WTC11 (cell line): ENCODE measurements around the gene RCOR3. TPM values are rescaled to one million over a fixed set of nuclear protein-coding genes. Genes with fewer than 3 reads are reported as not detected.
A peak's percentile ranks its signal among the peaks of the same experiment; 100 is the strongest.

ENCODE experiments used
- ATF1 ChIP-seq: sonication (generic); formaldehyde crosslinking; IDR thresholded peaks from 2 replicates; pipeline ENCODE4 v1.8.1; 2023; ENCODE audit warnings: mild to moderate bottlenecking, moderate library complexity, missing genetic modification reagents
- ELF4 ChIP-seq: sonication (generic); formaldehyde crosslinking; IDR thresholded peaks from 2 replicates; pipeline ENCODE4 v1.8.1; 2022; ENCODE audit warnings: low read depth, mild to moderate bottlenecking, moderate library complexity, missing genetic modification reagents
- EMX1 ChIP-seq: fragments of 250-450 bp; sonication (Bioruptor Pico); IDR thresholded peaks from 2 replicates; pipeline ENCODE4 v1.8.0; 2021; ENCODE audit warnings: mild to moderate bottlenecking
- FOXP4 ChIP-seq: sonication (generic); formaldehyde crosslinking; IDR thresholded peaks from 2 replicates; pipeline ENCODE4 v1.8.0; 2022; ENCODE audit warnings: mild to moderate bottlenecking, missing genetic modification reagents
- HMGA2 ChIP-seq: fragments of 250-450 bp; sonication (Bioruptor Pico); IDR thresholded peaks from 2 replicates; pipeline ENCODE4 v1.4.0; 2021; ENCODE audit warnings: mild to moderate bottlenecking, moderate library complexity
- IRF2 ChIP-seq: sonication (generic); formaldehyde crosslinking; IDR thresholded peaks from 2 replicates; pipeline ENCODE4 v1.8.0; 2022; ENCODE audit warnings: low read depth, missing genetic modification reagents, borderline replicate concordance
- JUN ChIP-seq: sonication (generic); formaldehyde crosslinking; IDR thresholded peaks from 2 replicates; pipeline ENCODE4 v1.8.0; 2023; ENCODE audit warnings: mild to moderate bottlenecking, missing genetic modification reagents
- KAT7 ChIP-seq: sonication (generic); formaldehyde crosslinking; IDR thresholded peaks from 2 replicates; pipeline ENCODE4 v1.8.1; 2023; ENCODE audit warnings: missing genetic modification reagents, mild to moderate bottlenecking, borderline replicate concordance
- MXD4 ChIP-seq: fragments of 250-450 bp; sonication (Bioruptor Pico); IDR thresholded peaks from 2 replicates; pipeline ENCODE4 v1.8.0; 2021; ENCODE audit warnings: mild to moderate bottlenecking, moderate library complexity, borderline replicate concordance
- MYBL2 ChIP-seq: sonication (generic); formaldehyde crosslinking; IDR thresholded peaks from 2 replicates; pipeline ENCODE4 v1.8.1; 2023; ENCODE audit warnings: mild to moderate bottlenecking, moderate library complexity, missing genetic modification reagents
- NR2C2 ChIP-seq: sonication (generic); formaldehyde crosslinking; IDR thresholded peaks from 2 replicates; pipeline ENCODE4 v1.8.0; 2022; ENCODE audit warnings: mild to moderate bottlenecking, missing genetic modification reagents
- OVOL2 ChIP-seq: fragments of 250-450 bp; sonication (Bioruptor Pico); IDR thresholded peaks from 2 replicates; pipeline ENCODE4 v1.9.0; 2021; ENCODE audit warnings: mild to moderate bottlenecking, borderline replicate concordance
- PRDM15 ChIP-seq: sonication (generic); formaldehyde crosslinking; IDR thresholded peaks from 2 replicates; pipeline ENCODE4 v1.8.0; 2022; ENCODE audit warnings: missing genetic modification reagents
- RELA ChIP-seq: sonication (generic); formaldehyde crosslinking; IDR thresholded peaks from 2 replicates; pipeline ENCODE4 v1.8.1; 2022; ENCODE audit warnings: missing genetic modification reagents, mild to moderate bottlenecking, borderline replicate concordance
- SMAD3 ChIP-seq: sonication (generic); formaldehyde crosslinking; IDR thresholded peaks from 2 replicates; pipeline ENCODE4 v1.8.0; 2022; ENCODE audit warnings: missing genetic modification reagents, mild to moderate bottlenecking, borderline replicate concordance
- TEAD4 ChIP-seq: sonication (generic); formaldehyde crosslinking; IDR thresholded peaks from 2 replicates; pipeline ENCODE4 v1.8.0; 2022; ENCODE audit warnings: mild to moderate bottlenecking, missing genetic modification reagents
- TP53 ChIP-seq: sonication (generic); formaldehyde crosslinking; IDR thresholded peaks from 2 replicates; pipeline ENCODE4 v1.8.1; 2023; ENCODE audit warnings: mild to moderate bottlenecking, missing genetic modification reagents
- USF1 ChIP-seq: sonication (generic); formaldehyde crosslinking; IDR thresholded peaks from 2 replicates; pipeline ENCODE4 v1.8.0; 2022; ENCODE audit warnings: mild to moderate bottlenecking, missing genetic modification reagents
- ZNF263 ChIP-seq: sonication (generic); formaldehyde crosslinking; IDR thresholded peaks from 2 replicates; pipeline ENCODE4 v1.8.1; 2022; ENCODE audit warnings: low read depth, mild to moderate bottlenecking, moderate library complexity, missing genetic modification reagents
- ZNF416 ChIP-seq: fragments of 250-450 bp; sonication (Bioruptor Pico); IDR thresholded peaks from 2 replicates; pipeline ENCODE4 v1.9.0; 2021; ENCODE audit warnings: mild to moderate bottlenecking, inconsistent platforms
- total RNA-seq: library from RNA; stranded (reverse); gene quantifications from 3 replicates; pipeline ENCODE4 v1.2.3, GENCODE V29; 2021
- TF ChIP-seq, protein P1 (sequence below): sonication (generic); formaldehyde crosslinking; IDR thresholded peaks from 2 replicates; pipeline ENCODE4 v1.8.1; 2023; ENCODE audit warnings: mild to moderate bottlenecking, missing genetic modification reagents
- TF ChIP-seq, protein P2 (sequence below): sonication (generic); formaldehyde crosslinking; IDR thresholded peaks from 2 replicates; pipeline ENCODE4 v1.8.0; 2023; ENCODE audit warnings: missing genetic modification reagents, mild to moderate bottlenecking, borderline replicate concordance
- TF ChIP-seq, protein P3 (sequence below): sonication (generic); formaldehyde crosslinking; IDR thresholded peaks from 2 replicates; pipeline ENCODE4 v1.8.1; 2022; ENCODE audit warnings: low read depth, missing genetic modification reagents, borderline replicate concordance
- TF ChIP-seq, protein P4 (sequence below): sonication (generic); formaldehyde crosslinking; IDR thresholded peaks from 2 replicates; pipeline ENCODE4 v1.8.1; 2022; ENCODE audit warnings: missing genetic modification reagents, borderline replicate concordance

RCOR3 gene
- total RNA-seq, 1 experiment from 2014 or later = 35.9 TPM

GRCh38 chr1:211326528-211327345 is 67.6 kb downstream of the RCOR3 start, which contains the start of gene TRAF5 (continued):
- TF ChIP-seq, protein P1, sequence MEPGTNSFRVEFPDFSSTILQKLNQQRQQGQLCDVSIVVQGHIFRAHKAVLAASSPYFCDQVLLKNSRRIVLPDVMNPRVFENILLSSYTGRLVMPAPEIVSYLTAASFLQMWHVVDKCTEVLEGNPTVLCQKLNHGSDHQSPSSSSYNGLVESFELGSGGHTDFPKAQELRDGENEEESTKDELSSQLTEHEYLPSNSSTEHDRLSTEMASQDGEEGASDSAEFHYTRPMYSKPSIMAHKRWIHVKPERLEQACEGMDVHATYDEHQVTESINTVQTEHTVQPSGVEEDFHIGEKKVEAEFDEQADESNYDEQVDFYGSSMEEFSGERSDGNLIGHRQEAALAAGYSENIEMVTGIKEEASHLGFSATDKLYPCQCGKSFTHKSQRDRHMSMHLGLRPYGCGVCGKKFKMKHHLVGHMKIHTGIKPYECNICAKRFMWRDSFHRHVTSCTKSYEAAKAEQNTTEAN (CRISPR knock-in tag) = no peak
- TF ChIP-seq PRDM15 (no peak), MYBL2 (CRISPR knock-in tag) (no peak), RELA (CRISPR knock-in tag) (no peak), KAT7 (CRISPR knock-in tag) (0 out of 2 replicates have a peak, but pooled peaks have one; percentile 25), ZNF416 (CRISPR knock-in tag) (no peak), MXD4 (CRISPR knock-in tag) (no peak), IRF2 (CRISPR knock-in tag) (no peak), OVOL2 (CRISPR knock-in tag) (no peak), HMGA2 (CRISPR knock-in tag) (no peak), FOXP4 (CRISPR knock-in tag) (no peak), ZNF263 (CRISPR knock-in tag) (0 out of 2 replicates have a peak, but pooled peaks have one; percentile 19), ELF4 (CRISPR knock-in tag) (no peak), USF1 (CRISPR knock-in tag) (no peak), SMAD3 (no peak), NR2C2 (CRISPR knock-in tag) (no peak), JUN (no peak), TP53 (CRISPR knock-in tag) (peak; percentile 80; the same call in 1 of the 2 replicates), TEAD4 (CRISPR knock-in tag) (no peak), EMX1 (CRISPR knock-in tag) (no peak), ATF1 (CRISPR knock-in tag) (no peak)
- TF ChIP-seq, protein P2, sequence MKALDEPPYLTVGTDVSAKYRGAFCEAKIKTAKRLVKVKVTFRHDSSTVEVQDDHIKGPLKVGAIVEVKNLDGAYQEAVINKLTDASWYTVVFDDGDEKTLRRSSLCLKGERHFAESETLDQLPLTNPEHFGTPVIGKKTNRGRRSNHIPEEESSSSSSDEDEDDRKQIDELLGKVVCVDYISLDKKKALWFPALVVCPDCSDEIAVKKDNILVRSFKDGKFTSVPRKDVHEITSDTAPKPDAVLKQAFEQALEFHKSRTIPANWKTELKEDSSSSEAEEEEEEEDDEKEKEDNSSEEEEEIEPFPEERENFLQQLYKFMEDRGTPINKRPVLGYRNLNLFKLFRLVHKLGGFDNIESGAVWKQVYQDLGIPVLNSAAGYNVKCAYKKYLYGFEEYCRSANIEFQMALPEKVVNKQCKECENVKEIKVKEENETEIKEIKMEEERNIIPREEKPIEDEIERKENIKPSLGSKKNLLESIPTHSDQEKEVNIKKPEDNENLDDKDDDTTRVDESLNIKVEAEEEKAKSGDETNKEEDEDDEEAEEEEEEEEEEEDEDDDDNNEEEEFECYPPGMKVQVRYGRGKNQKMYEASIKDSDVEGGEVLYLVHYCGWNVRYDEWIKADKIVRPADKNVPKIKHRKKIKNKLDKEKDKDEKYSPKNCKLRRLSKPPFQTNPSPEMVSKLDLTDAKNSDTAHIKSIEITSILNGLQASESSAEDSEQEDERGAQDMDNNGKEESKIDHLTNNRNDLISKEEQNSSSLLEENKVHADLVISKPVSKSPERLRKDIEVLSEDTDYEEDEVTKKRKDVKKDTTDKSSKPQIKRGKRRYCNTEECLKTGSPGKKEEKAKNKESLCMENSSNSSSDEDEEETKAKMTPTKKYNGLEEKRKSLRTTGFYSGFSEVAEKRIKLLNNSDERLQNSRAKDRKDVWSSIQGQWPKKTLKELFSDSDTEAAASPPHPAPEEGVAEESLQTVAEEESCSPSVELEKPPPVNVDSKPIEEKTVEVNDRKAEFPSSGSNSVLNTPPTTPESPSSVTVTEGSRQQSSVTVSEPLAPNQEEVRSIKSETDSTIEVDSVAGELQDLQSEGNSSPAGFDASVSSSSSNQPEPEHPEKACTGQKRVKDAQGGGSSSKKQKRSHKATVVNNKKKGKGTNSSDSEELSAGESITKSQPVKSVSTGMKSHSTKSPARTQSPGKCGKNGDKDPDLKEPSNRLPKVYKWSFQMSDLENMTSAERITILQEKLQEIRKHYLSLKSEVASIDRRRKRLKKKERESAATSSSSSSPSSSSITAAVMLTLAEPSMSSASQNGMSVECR (CRISPR knock-in tag) = no peak
- TF ChIP-seq, protein P3, sequence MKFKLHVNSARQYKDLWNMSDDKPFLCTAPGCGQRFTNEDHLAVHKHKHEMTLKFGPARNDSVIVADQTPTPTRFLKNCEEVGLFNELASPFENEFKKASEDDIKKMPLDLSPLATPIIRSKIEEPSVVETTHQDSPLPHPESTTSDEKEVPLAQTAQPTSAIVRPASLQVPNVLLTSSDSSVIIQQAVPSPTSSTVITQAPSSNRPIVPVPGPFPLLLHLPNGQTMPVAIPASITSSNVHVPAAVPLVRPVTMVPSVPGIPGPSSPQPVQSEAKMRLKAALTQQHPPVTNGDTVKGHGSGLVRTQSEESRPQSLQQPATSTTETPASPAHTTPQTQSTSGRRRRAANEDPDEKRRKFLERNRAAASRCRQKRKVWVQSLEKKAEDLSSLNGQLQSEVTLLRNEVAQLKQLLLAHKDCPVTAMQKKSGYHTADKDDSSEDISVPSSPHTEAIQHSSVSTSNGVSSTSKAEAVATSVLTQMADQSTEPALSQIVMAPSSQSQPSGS (CRISPR knock-in tag) = no peak
- TF ChIP-seq, protein P4, sequence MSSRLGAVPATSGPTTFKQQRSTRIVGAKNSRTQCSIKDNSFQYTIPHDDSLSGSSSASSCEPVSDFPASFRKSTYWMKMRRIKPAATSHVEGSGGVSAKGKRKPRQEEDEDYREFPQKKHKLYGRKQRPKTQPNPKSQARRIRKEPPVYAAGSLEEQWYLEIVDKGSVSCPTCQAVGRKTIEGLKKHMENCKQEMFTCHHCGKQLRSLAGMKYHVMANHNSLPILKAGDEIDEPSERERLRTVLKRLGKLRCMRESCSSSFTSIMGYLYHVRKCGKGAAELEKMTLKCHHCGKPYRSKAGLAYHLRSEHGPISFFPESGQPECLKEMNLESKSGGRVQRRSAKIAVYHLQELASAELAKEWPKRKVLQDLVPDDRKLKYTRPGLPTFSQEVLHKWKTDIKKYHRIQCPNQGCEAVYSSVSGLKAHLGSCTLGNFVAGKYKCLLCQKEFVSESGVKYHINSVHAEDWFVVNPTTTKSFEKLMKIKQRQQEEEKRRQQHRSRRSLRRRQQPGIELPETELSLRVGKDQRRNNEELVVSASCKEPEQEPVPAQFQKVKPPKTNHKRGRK = no peak
